Endothelial cell of umbilical vein (primary cell): ENCODE data around the gene USP6NL. TPM values are rescaled to one million over a fixed set of nuclear protein-coding genes. Genes with fewer than 3 reads are reported as not detected.

Experiments
- BruUV-seq: library from RNA; stranded (reverse); fragments of 400-500 nt; replicated peaks from 2 replicates; lab custom pipeline; 2021; lab: Mats Ljungman, UMichigan
- CTCF ChIA-PET: fragments of 300-600, 350-600 bp; sonication (Branson Sonifier 250); formaldehyde crosslinking; loops from one replicate; lab custom pipeline; 2021; ENCODE audit warnings: antibody characterized with exemption, inconsistent platforms; lab: Charles Lee
- POLR2A ChIA-PET: fragments of 300-600, 350-600 bp; sonication (Branson Sonifier 250); formaldehyde crosslinking; loops from one replicate; lab custom pipeline; 2021; ENCODE audit warnings: antibody characterized with exemption, inconsistent platforms; lab: Charles Lee
- DNase-seq: peaks from one replicate; pipeline ENCODE4 v3.0.0-alpha.2; 2011; ENCODE audit warnings: low read depth, low spot score
- FAIRE-seq: peaks from 2 replicates; lab custom pipeline; 2011; peaks lifted over from hg19 to GRCh38; lab: Jason Lieb, UNC
- H2AFZ ChIP-seq: 2 replicates; pipeline ENCODE4 v1.6.0; 2012; ENCODE audit warnings: low read depth, low read length, control low read depth, inconsistent platforms
- H3K27ac ChIP-seq: 2 replicates; pipeline ENCODE4 v1.5.1; 2011; ENCODE audit warnings: low read depth, mild to moderate bottlenecking, control low read depth, low read length, moderate library complexity; ENCODE audit not compliant: insufficient read depth
- H3K27me3 ChIP-seq, 2 experiments: 2 replicates each; pipeline versions ENCODE4 v1.6.0 to v1.6.1; 2011; ENCODE audit warnings: low read length in 2 of 2, mixed read lengths in 1 of 2; ENCODE audit not compliant: control insufficient read depth in 2 of 2, insufficient read depth in 2 of 2
- H3K36me3 ChIP-seq, 2 experiments: 2 replicates in 1 of 2; 3 replicates in 1 of 2; pipeline ENCODE4 v1.5.1; 2011; ENCODE audit warnings: low read length in 2 of 2, mild to moderate bottlenecking in 1 of 2, moderate library complexity in 1 of 2; ENCODE audit not compliant: control insufficient read depth in 2 of 2, insufficient read depth in 2 of 2; ENCODE audit errors: extremely low read depth in 1 of 2
- H3K4me1 ChIP-seq: 3 replicates; pipeline ENCODE4 v1.5.1; 2011; ENCODE audit warnings: mild to moderate bottlenecking, low read length; ENCODE audit not compliant: control insufficient read depth, insufficient read depth; ENCODE audit errors: extremely low read depth
- H3K4me2 ChIP-seq: 2 replicates; pipeline ENCODE4 v1.6.1; 2011; ENCODE audit warnings: low read length, control low read depth, mixed read lengths; ENCODE audit not compliant: insufficient read depth
- H3K4me3 ChIP-seq, 3 experiments: fragments of 200-600 bp in 1 of 3; sonication (generic), shearing (Covaris generic) in 1 of 3; replicated peaks in 1 of 3; 2 replicates each; pipeline ENCODE4 v1.5.1; 2011 to 2016; ENCODE audit warnings: control low read depth in 3 of 3, low read length in 3 of 3, mild to moderate bottlenecking in 2 of 3, inconsistent platforms in 1 of 3, low read depth in 1 of 3, moderate library complexity in 1 of 3; ENCODE audit not compliant: insufficient read depth in 1 of 3
- H3K79me2 ChIP-seq: 2 replicates; pipeline ENCODE4 v1.6.0; 2012; ENCODE audit warnings: low read length, inconsistent platforms; ENCODE audit not compliant: control insufficient read depth, insufficient read depth
- H3K9ac ChIP-seq: replicated peaks from 2 replicates; pipeline ENCODE3; 2011; ENCODE audit warnings: low read length, control low read depth; ENCODE audit not compliant: insufficient read depth; ENCODE audit errors: extremely low read depth
- H3K9me1 ChIP-seq: replicated peaks from 3 replicates; pipeline ENCODE4 v1.6.0; 2011; ENCODE audit warnings: mild to moderate bottlenecking, low read length; ENCODE audit not compliant: control insufficient read depth, insufficient read depth; ENCODE audit errors: extremely low read depth
- H3K9me3 ChIP-seq: replicated peaks from 2 replicates; pipeline ENCODE4 v1.5.1; 2012; ENCODE audit warnings: low read length, inconsistent platforms; ENCODE audit not compliant: control insufficient read depth, insufficient read depth
- H4K20me1 ChIP-seq: replicated peaks from 2 replicates; pipeline ENCODE3; 2011; ENCODE audit warnings: mild to moderate bottlenecking, low read length; ENCODE audit not compliant: control insufficient read depth, insufficient read depth; ENCODE audit errors: extremely low read depth
- EZH2 ChIP-seq: IDR thresholded peaks from 2 replicates; pipeline ENCODE4 v1.6.1; 2012; ENCODE audit warnings: borderline replicate concordance, low read depth, mild to moderate bottlenecking, moderate library complexity, low read length, inconsistent platforms; ENCODE audit not compliant: severe bottlenecking
- FOS ChIP-seq: IDR thresholded peaks from 2 replicates; pipeline ENCODE4 v1.6.1; 2011; ENCODE audit warnings: mild to moderate bottlenecking, low read length, moderate library complexity, borderline replicate concordance; ENCODE audit not compliant: insufficient read depth
- GATA2 ChIP-seq: IDR thresholded peaks from 2 replicates; pipeline ENCODE4 v1.7.0; 2011; ENCODE audit warnings: low read depth, mild to moderate bottlenecking, moderate library complexity, mixed read lengths, low read length; ENCODE audit not compliant: insufficient read length, insufficient read depth
- JUN ChIP-seq: IDR thresholded peaks from 2 replicates; pipeline ENCODE4 v1.6.1; 2011; ENCODE audit warnings: borderline replicate concordance, low read depth; ENCODE audit not compliant: insufficient read length, insufficient read depth
- MYC ChIP-seq: IDR thresholded peaks from one replicate; pipeline ENCODE4 v1.6.1; 2011; ENCODE audit warnings: mild to moderate bottlenecking, low read depth, low read length
- POLR2A ChIP-seq: IDR thresholded peaks from 2 replicates; pipeline ENCODE4 v1.6.1; 2012; ENCODE audit warnings: low read depth, mild to moderate bottlenecking, control low read depth, low read length
- POLR2AphosphoS5 ChIP-seq: IDR thresholded peaks from 2 replicates; pipeline ENCODE4 v1.6.1; 2012; ENCODE audit warnings: low read depth, mild to moderate bottlenecking, control low read depth, low read length, moderate library complexity; ENCODE audit not compliant: insufficient read depth
- dilution Hi-C: fragments of 300-500 bp; cut with MboI; formaldehyde crosslinking; loops from one replicate; pipeline ENCODE4 v1.15.0; 2019; ENCODE audit warnings: low sequenced_read_pairs; ENCODE audit not compliant: extremely low pct_ligation_motif_present
- intact Hi-C: fragments of 100-400 bp; cut with micrococcal nuclease; formaldehyde crosslinking; loops from one replicate; pipeline ENCODE4 v1.10.0; 2022
- polyA plus RNA-seq, 4 experiments: library from polyadenylated mRNA; depleted of rRNA in 3 of 4; stranded (reverse) in 3 of 4; unstranded in 1 of 4; fragments of >200 nt; gene quantifications; 2 replicates each; pipeline versions ENCODE4 v1.2.1 to v1.2.3, GENCODE V29; 2011 to 2012; ENCODE audit warnings: missing spikeins in 1 of 4
- total RNA-seq: library from RNA; stranded (reverse); gene quantifications from 2 replicates; pipeline ENCODE4 v1.2.3, GENCODE V29; 2021
- TF ChIP-seq, protein P1 (sequence below): IDR thresholded peaks from 2 replicates; pipeline ENCODE4 v1.6.1; 2011; ENCODE audit not compliant: insufficient read depth, insufficient read length
- TF ChIP-seq, protein P2 (sequence below), 2 donors: IDR thresholded peaks; 1 replicate in 1 of 2; 2 replicates in 1 of 2; pipeline ENCODE4 v1.5.1; 2011; ENCODE audit warnings: low read length in 2 of 2, mild to moderate bottlenecking in 2 of 2, moderate library complexity in 2 of 2, control low read depth in 1 of 2, inconsistent platforms in 1 of 2, low read depth in 1 of 2; ENCODE audit not compliant: insufficient read depth in 1 of 2; ENCODE audit errors: extremely low read depth in 1 of 2

USP6NL gene
- total and polyA plus RNA-seq, 2 donors (not counting 3 experiments of a cell fraction or from before 2014, with no cell fraction given): 13.5 to 29.2 TPM

DNA sequence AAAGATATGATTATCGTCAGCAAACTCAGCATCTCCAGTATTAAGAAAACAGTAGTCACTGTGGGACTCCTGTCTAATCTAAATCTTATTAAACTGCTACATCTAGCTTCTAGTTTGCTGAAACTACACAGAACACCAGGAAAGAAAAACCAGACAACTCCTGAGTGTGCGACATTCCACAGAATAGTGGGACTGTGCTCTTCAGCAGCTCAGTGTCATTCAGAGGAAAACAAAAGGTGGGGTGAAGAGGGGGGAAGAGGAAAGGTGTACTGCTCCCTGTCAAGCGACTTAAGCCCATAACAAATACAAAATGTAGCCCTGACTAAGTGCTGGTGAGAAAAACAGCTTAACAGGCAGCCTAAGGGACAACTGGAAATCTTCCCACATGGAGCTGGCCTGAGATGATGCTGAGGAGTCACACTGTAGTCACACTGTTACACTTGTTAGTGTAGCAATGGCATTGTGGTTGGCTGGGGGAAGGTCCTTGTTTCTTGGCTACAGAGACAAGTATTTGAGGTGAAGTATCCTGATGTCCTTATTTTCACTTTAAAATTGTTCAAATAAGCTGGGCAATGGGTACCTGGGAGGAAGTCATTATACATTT lies 135.5 kb downstream of the USP6NL start:
- Histone ChIP-seq H3K9ac (no peak overlapping the region), H3K4me1 (no peaks in the 10 kb centered on the region), H3K9me3 (no peaks in the 10 kb centered on the region), H3K4me2 (no peak overlapping the region), H4K20me1 (no peaks in the 10 kb centered on the region), H3K27me3 (no peaks in the 10 kb centered on the region), H3K4me3 (no peak overlapping the region), H3K27ac (no peak overlapping the region), H3K36me3 (peaks cover 0 to 6% of the 10 kb centered on the region in 2 experiments), H3K79me2 (no peaks in the 10 kb centered on the region), H2AFZ (no peak overlapping the region), H3K9me1 (no peaks in the 10 kb centered on the region)
- dilution Hi-C loops: no loop called here
- FAIRE-seq (no peak), DNase-seq (no peak)
- TF ChIP-seq POLR2A (no peak), POLR2AphosphoS5 (no peak), GATA2 (no peak), EZH2 (no peak), FOS (no peak), JUN (no peak), MYC (no peak)
- TF ChIP-seq, protein P1, sequence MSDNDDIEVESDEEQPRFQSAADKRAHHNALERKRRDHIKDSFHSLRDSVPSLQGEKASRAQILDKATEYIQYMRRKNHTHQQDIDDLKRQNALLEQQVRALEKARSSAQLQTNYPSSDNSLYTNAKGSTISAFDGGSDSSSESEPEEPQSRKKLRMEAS: no peak
- TF ChIP-seq, protein P2, sequence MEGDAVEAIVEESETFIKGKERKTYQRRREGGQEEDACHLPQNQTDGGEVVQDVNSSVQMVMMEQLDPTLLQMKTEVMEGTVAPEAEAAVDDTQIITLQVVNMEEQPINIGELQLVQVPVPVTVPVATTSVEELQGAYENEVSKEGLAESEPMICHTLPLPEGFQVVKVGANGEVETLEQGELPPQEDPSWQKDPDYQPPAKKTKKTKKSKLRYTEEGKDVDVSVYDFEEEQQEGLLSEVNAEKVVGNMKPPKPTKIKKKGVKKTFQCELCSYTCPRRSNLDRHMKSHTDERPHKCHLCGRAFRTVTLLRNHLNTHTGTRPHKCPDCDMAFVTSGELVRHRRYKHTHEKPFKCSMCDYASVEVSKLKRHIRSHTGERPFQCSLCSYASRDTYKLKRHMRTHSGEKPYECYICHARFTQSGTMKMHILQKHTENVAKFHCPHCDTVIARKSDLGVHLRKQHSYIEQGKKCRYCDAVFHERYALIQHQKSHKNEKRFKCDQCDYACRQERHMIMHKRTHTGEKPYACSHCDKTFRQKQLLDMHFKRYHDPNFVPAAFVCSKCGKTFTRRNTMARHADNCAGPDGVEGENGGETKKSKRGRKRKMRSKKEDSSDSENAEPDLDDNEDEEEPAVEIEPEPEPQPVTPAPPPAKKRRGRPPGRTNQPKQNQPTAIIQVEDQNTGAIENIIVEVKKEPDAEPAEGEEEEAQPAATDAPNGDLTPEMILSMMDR (IDR thresholded peaks at IDR 0.05; ENCODE audit: extremely low read depth in 1 of 2, insufficient read depth in 1 of 2, low read depth in 1 of 2, low read length in 2 of 2): no peak
- BruUV-seq: no TSS peak
- intact Hi-C loops: no loop called here
- ChIA-PET CTCF (no interaction called here), POLR2A (no interaction called here)
